HG03520 (cell line): Measurements from ENCODE around the gene ATP2C1.

Experiments used
- ATAC-seq: cut with Tn5 transposase; IDR thresholded peaks from one replicate; pipeline ENCODE4 v1.9.1; 2021; ENCODE audit warnings: mild to moderate bottlenecking, moderate library complexity; ENCODE audit not compliant: unreplicated experiment

Gene ATP2C1

GRCh38 chr3:130975251-130975650, 81.4 kb downstream of the ATP2C1 start:
- ATAC-seq: no peak

DNA sequence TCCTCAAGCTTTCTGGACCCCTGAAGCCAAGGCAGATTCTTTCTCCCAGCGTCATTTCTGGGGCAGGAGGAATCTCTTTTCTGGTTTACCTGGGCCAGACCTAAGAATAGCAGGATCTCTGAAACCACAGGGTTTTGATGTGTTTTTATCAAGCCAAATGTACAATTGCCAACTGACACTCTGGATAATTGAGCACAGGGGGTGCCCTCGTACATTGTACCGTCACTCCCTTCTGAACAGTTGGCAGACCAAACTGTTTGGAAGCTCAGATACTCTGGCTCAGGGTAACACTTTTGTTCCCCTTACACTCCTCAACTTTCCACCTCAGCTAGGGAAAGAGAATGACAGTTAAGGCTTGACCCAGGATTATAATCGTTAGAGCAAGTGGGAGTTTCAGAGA, 82.8 kb downstream of the ATP2C1 start:
- no peak for ATAC-seq

GRCh38 chr3:130979117-130979516, 85.2 kb downstream of the ATP2C1 start:
- no peak for ATAC-seq

DNA sequence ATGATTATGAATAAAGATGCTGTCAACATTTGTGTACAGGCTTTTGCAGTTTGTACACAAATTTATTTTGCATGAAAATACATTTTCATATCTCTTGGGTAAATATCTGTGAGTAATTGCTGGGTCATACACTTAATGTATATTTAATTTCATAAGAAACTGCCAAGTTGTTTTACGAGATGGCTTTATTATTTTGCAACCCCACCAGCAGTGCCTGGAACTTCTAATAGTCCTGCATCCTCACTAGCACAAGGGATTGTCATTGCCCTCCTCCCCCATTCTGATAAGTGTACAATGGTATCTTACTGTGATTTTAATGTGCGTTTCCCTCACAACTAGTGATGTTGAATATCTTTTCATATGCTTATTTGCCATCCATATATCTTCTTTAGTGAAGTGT, 87.6 kb downstream of the ATP2C1 start:
- ATAC-seq: no peak

DNA sequence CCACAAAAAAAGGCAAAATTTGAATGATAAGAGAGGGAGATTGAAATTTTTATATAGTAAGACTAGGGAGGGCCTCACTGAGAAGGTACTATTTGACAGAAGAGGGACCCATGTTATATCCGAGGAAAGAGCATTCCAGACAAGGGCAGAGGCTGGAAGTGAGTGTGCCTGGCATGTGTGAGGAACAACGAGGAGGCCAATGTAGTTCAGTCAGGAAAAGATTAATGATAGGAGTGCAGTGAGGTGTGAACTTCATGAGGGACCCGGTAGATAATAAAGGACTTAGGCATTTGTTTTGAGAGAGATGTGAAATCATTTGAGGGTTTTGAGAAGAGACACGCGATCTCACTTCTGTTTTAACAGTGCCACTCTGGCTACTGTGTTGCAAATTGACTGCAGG, 96.4 kb downstream of the ATP2C1 start:
- ATAC-seq: no peak

DNA sequence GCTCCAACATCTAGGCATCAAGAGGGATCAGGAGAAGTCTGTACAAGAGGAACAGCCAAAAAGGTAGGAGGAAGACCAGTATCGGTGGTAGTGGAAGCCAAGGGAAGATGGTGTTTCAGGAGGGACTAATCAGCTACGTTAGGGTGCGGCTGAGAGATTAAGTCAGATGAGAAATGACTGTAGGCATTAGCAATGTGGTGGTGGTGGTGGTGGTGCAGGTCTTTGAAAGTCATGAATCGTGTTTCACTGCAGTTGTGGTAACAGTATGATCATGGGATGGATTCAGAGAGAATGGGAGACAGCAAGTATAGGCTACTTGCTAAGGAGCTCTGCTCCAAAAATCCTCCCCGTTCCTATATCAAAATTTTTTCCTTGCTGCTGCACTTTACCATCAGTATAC, 97.2 kb downstream of the ATP2C1 start:
- ATAC-seq: no peak

DNA sequence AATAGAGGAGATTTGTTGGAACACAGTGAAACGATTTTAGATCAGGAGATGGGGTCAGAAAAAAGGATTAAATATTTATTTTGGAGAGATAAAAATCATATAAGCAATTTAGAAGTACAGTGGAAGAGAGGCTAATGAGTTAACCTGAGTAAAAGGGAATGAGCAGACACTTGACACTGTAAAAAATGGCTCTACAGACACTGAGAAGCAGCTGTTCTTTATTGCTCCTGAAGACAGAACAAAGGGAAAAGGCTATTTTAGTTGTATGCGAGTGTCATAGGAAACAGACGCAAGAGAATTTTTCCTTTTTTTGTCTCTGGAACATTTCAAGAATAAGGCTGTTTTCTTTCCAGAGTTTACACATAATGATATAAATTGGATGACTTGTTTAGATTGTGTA, 98.5 kb downstream of the ATP2C1 start:
- ATAC-seq: no peak

DNA sequence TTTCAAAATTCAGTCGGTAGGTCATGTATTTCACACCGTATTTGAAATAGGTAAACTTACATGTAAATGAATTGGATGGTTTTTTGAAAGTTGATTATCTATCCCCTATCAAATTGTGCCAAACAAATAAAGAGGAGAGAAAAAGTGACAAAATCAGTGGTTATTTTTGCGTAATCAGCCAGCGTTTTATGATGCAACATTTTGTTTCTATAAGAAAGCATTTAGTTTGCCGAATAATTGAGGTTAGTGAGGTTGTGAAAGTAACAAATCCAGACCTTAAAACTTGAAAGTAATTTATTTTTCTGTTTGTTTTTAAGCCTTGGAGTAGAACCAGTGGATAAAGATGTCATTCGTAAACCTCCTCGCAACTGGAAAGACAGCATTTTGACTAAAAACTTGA, 103.4 kb downstream of the ATP2C1 start:
- ATAC-seq: no peak

DNA sequence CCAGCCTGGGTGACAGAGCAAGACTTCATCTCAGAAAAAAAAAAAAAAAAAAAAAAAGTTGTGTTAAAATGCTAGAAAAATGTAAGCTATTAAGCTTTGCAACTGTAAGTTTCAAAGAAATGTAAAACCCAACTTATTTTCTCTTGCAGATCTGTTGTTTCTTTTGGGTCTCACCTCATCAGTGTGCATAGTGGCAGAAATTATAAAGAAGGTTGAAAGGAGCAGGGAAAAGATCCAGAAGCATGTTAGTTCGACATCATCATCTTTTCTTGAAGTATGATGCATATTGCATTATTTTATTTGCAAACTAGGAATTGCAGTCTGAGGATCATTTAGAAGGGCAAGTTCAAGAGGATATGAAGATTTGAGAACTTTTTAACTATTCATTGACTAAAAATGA, 107.2 kb downstream of the ATP2C1 start:
- ATAC-seq: no peak

DNA sequence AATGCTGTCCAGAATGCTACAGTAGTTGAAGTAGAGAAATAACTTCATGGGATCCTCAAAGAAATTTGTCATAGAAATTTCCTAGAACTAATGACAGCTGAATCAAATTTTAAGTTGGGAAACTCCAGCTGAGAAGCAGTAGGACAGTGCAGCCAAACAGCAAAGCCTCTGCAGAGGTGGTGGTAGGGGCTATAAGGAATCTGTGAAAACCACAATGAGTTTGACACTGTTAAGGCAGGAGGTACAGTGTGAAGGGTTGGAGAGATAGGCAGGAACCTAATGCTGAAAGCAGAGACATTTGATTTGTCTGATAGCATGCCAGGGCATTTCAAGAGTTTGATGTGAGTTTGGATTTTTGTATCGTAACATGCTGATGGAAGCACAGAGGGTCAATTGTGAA, 110.7 kb downstream of the ATP2C1 start:
- ATAC-seq: no peak

GRCh38 chr3:131007256-131007655, 113.4 kb downstream of the ATP2C1 start:
- ATAC-seq: no peak

GRCh38 chr3:131007782-131008181, 113.9 kb downstream of the ATP2C1 start:
- no peak for ATAC-seq

GRCh38 chr3:131008326-131008725, 114.4 kb downstream of the ATP2C1 start:
- no peak for ATAC-seq

DNA sequence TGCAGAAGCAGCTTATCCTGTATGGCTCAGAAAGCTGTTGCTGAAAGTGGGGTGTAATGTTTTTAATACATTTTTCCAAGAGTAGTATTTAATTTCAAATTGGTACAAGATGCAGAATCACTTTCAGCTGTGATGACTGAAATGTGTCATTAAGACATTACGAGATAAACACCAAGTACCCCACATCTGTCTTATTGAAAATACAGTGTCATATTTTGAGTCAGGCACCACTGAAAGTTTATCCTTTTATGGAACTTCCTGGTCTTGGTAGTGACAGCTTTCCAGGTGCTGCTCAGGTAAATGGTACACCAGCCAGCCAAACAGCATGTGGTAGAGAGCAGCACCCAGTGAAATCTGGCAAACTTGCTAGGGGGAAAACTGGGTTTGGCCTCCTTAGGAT, 115.8 kb downstream of the ATP2C1 start:
- ATAC-seq: no peak

DNA sequence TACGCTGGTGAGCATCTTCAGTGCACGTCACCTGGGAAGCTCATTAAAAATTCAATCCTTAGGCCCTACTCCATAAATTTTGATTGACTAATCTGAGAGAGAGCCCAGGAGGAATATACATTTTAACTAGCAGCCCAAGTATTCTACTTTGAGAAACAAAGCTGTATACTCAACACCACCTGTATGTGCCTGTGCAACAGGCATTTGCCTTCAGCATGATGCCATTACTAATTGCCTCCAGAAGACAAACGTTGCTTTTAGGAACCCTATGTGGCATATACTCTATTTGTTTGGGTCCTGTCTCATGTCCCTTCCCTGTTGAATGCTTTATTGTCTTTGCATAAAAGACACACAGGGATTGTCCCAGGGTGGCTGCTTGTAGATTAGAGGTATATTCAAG, 125.1 kb downstream of the ATP2C1 start:
- ATAC-seq: no peak

DNA sequence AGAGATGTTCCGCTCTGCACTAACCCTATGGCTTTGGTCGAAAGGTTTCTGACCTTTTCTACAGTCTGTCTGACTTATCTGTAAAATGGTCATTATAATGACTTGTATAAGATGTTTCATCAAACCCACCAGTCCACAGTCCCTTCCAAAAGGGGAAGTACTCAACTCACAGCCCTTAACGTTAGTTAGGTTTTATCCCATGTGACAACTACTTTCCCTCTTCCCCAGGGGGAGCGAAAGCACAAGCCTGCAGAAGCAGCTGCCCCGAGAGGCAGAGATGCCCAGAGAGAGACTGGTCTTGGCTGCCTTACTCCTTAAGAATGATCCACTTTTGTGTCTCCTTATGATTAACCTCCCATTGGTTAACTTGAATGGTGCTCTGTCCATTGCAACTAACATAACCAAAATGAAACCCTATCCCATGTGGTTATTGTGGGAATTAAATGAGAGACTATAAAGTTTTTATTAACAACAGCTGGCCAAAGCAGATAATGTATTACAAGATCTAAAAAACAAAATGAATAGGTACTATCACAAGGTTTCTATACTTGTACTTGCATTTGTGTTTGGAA, 126.3 kb downstream of the ATP2C1 start:
- ATAC-seq: no peak

DNA sequence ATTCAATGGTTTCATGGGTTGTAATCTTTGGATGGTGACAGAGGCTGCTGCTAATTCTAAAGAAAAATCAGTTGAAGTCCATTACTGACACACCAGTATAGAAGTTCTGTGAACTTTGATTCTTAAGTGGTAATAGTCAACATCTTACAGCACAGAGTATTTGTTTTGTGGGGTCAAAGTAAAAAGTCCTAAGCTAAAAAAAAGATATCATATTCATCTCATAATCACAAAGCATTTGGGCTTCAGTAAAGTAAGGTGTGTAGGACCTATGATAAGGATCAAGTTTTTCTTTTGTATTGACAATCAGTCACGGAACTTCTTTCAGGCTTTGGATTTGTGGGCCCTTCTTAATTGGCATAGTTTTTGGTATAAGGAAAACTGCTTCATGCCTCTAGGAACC, 131.7 kb downstream of the ATP2C1 start:
- ATAC-seq: no peak

DNA sequence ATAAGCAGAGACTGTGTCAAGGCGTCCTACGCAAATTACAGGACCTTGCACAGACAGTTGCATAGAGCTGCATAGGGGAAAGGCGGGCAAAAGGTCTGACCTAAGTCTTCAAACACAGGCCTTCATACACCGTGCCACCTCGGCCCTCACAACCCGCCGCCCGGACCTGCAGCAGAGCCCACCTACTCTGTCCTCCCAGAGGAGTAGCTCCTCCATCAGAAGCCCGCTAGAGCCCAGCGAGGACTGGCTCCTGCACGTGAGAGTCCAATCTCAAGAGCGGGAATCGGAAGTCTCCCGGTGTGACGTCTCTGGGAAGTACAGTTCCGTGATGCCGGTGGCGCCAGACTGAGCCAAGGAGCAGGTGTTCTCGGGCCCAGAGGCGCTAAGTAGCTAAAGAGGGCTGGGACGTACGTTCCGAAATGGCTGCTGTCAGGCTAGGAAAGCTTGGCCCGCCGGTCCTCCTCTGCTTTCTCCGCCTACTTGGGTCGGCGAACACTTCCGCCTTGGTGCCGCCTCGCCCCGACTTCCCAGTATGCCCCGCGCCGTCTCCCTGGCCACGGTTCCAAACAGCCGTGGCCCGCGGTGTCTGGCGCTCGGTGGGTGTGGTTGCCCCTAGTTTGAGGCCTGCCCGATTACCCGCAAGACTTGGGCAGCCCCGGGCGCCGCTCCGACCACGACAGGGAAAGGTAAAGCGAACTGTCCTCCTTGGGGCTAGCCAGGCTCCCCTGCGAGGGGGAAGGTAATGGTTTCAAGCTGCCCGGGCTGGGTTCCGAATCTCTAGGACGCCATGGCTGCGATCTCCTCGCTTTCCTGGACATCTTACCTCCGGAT, 132.7 kb downstream of the ATP2C1 start, which contains the start of the genes ASTE1 and NEK11:
TSS of gene ASTE1 (minus strand) at position 505 of the 831 bp plus-strand sequence. CDS start 1,519 bp downstream, outside the sequence.
TSS of gene NEK11 (plus strand) at position 557 of the 831 bp plus-strand sequence. CDS start 2,832 bp downstream, outside the sequence.
- ATAC-seq: peak; percentile 96

GRCh38 chr3:131028844-131029243, 135.0 kb downstream of the ATP2C1 start:
- no peak for ATAC-seq

DNA sequence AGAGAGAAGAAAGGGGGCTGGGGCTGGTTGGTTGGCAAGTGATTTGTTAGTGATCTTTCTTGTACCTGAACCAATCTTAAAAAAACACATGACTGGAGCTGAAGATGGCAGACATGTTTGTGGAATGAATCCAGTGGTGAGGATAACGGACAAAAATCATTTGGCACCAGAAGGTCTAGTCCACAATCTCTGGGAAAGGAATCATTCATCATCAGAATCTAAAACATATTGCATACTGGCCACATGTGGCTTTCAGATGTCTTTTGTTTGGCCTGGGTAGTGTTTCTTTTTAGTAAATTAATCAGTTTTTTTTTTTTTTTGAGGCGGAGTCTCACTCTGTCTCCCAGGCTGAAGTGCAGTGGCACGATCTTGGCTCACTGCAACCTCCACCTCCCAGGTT, 137.8 kb downstream of the ATP2C1 start:
- no peak for ATAC-seq

- no peak for ATAC-seq
Measured at GRCh38 chr3:131033480-131034080, 139.7 kb downstream of the ATP2C1 start.

GRCh38 chr3:131036200-131036816, 142.4 kb downstream of the ATP2C1 start:
- ATAC-seq: no peak
